Right lobe of liver (tissue), 6 donors: Measurements from ENCODE around the gene C13orf46. TPM values are rescaled to one million over a fixed set of nuclear protein-coding genes. Genes with fewer than 3 reads are reported as not detected.

ENCODE experiments used
- ATAC-seq, 4 donors: fragments of 200-7000 bp; cut with Tn5 transposase; one replicate each; pipeline ENCODE4 v1.9.1; 2020; ENCODE audit warnings: mild to moderate bottlenecking in 4 of 4, moderate library complexity in 4 of 4
- DNase-seq, 3 donors: peaks; one replicate each; pipeline ENCODE4 v3.0.0-alpha.2; 2020
- H3K27ac ChIP-seq, 3 donors: fragments of 200-600 bp; one replicate each; pipeline ENCODE4 v1.8.0; 2022
- H3K27me3 ChIP-seq, 2 donors: fragments of 200-600 bp; one replicate each; pipeline ENCODE4 v1.8.0; 2022
- H3K36me3 ChIP-seq, 4 donors: fragments of 200-600 bp; sonication (generic) in 1 of 4; one replicate each; pipeline versions ENCODE4 v1.5.1 to v1.8.0; 2017 to 2022; ENCODE audit warnings: control low read depth in 1 of 4
- H3K4me1 ChIP-seq, 4 donors: fragments of 200-600 bp; sonication (generic) in 1 of 4; one replicate each; pipeline versions ENCODE4 v1.5.1 to v1.8.0; 2017 to 2022; ENCODE audit warnings: control low read depth in 1 of 4
- H3K4me3 ChIP-seq, 3 donors: fragments of 200-600 bp; one replicate each; pipeline ENCODE4 v1.8.0; 2022
- H3K9me3 ChIP-seq, 4 donors: fragments of 200-600 bp; sonication (generic) in 1 of 4; one replicate each; pipeline versions ENCODE4 v1.5.1 to v1.8.0; 2017 to 2022; ENCODE audit warnings: control low read depth in 1 of 4
- POLR2A ChIP-seq: fragments of 450-650 bp; IDR thresholded peaks from one replicate; pipeline ENCODE4 v1.6.1; 2017; ENCODE audit warnings: antibody characterized with exemption, mild to moderate bottlenecking
- WGBS: methylation state at CpG from one replicate; pipeline ENCODE4 v1.1.6; 2018; ENCODE audit warnings: low coverage, low lambda C conversion rate; ENCODE audit not compliant: insufficient coverage; ENCODE audit errors: missing lambda C conversion rate; 5-methylcytosine and 5-hydroxymethylcytosine counted together
- intact Hi-C, 2 donors: fragments of 100-400 bp; cut with DNase I; formaldehyde crosslinking; loops; one replicate each; pipeline versions ENCODE4 v1.11.2 to v1.14.1; 2022
- total RNA-seq, 6 experiments: library from RNA; depleted of rRNA in 2 of 6; stranded (reverse); fragments of >200 nt in 2 of 6; fragmentation: NEBNext Ultra II Directional in 3 of 6; extraction: Animal tissue kit (Norgen Biotek cat#: 25700) in 3 of 6; gene quantifications; one replicate each; pipeline versions ENCODE4 v1.1.0 to v1.2.4, GENCODE V29; 2016 to 2023
- TF ChIP-seq, protein P1 (sequence below), 4 donors: fragments of 200-600 bp in 3 of 4; fragments of 450-650 bp in 1 of 4; IDR thresholded peaks; one replicate each; pipeline versions ENCODE4 v1.5.1 to v1.8.0; 2016 to 2022; ENCODE audit warnings: antibody characterized with exemption in 4 of 4, mild to moderate bottlenecking in 2 of 4
- donor health status: DM: no; HTN: yes; CAD: no.
- donor health status: DM: no; HTN: no; CAD: no.
- donor health status: DM: no; HTN: no; CAD: no.
- donor health status: DM: no; HTN: yes; CAD: no.
- donor health status: DM: no; HTN: yes; CAD: no.

Gene C13orf46
- total RNA-seq, 6 experiments from 2014 or later, result 0.04 to 1.1 (median 0.60) TPM

DNA sequence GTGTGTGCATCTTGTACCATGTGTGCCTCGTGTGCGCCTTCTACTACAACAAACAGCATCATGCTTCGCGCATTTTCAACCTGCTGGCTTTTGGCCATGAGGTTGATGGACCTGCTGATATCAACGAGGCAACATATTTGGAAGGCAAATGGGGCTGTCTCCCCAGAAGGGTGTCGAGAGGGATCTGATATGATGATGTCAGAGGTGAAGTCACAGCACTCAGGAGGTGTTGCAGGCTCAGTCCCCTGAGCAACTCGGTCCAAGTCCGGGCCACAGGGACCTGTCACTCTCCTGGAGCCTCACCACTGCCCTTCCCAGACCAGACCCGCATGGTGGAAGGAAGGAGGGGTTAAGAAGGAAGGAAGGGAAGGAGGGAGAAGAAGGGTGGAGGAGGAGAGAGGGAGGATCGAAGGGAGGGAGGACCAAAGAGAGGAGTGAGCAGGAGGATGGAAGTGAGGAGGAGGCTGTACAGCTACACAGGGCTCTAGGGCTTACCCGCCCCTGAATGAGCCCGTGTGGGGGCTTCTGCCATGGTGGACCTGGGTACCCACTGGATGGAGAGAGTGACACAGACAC is 6.7 kb upstream of the C13orf46 start:
- WGBS, result 90% methylated on average over 10 of the region's 12 CpGs
- no peak overlapping the region for H3K27ac ChIP-seq

DNA sequence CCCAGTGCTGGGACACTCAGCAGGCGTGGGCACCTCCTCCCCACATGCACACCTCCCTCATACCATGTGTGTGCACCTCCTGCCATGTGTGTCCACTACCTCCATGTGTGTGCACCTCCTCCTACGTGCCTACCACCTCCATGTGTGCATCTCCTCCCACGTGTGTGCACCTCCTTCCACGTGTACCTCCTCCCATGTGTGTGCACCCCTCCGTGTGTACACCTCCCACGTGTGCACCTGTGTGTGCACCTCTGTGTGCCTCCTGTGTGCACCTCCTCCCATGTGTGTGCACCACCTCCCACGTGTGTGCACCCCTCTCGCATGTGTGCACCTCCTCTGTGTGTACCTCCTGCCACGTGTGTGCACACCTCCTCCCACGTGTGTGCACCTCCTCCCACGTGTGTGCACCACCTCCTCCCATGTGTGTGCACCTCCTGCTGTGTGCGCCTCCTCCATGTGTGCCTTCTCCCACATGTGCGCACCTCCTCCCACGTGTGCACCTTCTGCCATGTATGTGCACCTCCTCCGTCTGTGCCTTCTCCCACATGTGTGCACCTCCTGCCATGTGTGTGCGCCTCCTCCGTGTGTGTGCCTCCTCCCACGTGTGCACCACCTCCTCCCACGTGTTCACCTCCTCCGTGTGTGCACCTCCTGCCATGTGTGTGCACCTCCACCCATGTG is 6.1 kb upstream of the C13orf46 start:
- Histone ChIP-seq H3K27ac (no peak overlapping the region), H3K9me3 (no peaks in the 10 kb centered on the region), H3K27me3 (no peaks in the 10 kb centered on the region), H3K4me3 (no peak overlapping the region), H3K4me1 (no peaks in the 10 kb centered on the region), H3K36me3 (no peaks in the 10 kb centered on the region)
- peak in 2 of 3 donors; percentile 32 to 33 for DNase-seq
- intact Hi-C loops, result no loop called here
- ATAC-seq, result no peak
- TF ChIP-seq, protein P1, sequence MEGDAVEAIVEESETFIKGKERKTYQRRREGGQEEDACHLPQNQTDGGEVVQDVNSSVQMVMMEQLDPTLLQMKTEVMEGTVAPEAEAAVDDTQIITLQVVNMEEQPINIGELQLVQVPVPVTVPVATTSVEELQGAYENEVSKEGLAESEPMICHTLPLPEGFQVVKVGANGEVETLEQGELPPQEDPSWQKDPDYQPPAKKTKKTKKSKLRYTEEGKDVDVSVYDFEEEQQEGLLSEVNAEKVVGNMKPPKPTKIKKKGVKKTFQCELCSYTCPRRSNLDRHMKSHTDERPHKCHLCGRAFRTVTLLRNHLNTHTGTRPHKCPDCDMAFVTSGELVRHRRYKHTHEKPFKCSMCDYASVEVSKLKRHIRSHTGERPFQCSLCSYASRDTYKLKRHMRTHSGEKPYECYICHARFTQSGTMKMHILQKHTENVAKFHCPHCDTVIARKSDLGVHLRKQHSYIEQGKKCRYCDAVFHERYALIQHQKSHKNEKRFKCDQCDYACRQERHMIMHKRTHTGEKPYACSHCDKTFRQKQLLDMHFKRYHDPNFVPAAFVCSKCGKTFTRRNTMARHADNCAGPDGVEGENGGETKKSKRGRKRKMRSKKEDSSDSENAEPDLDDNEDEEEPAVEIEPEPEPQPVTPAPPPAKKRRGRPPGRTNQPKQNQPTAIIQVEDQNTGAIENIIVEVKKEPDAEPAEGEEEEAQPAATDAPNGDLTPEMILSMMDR (IDR thresholded peaks at IDR 0.05), result no peak
- no peak for TF ChIP-seq POLR2A
- WGBS, result 76% methylated on average over 17 of the region's 20 CpGs

More for the DNA sequence above, 6.7 kb upstream of the C13orf46 start:
- ATAC-seq (no peak), DNase-seq (peak in 2 of 3 donors; percentile 34 to 35)
- no peaks in the 10 kb centered on the region for H3K4me1 ChIP-seq
- H3K27me3 ChIP-seq, result no peaks in the 10 kb centered on the region
- H3K36me3 ChIP-seq, result no peaks in the 10 kb centered on the region
- intact Hi-C loops, result no loop called here
- no peak overlapping the region for H3K4me3 ChIP-seq
- no peaks in the 10 kb centered on the region for H3K9me3 ChIP-seq
- TF ChIP-seq POLR2A, result no peak
- TF ChIP-seq, protein P1 (IDR thresholded peaks at IDR 0.05), result no peak

DNA sequence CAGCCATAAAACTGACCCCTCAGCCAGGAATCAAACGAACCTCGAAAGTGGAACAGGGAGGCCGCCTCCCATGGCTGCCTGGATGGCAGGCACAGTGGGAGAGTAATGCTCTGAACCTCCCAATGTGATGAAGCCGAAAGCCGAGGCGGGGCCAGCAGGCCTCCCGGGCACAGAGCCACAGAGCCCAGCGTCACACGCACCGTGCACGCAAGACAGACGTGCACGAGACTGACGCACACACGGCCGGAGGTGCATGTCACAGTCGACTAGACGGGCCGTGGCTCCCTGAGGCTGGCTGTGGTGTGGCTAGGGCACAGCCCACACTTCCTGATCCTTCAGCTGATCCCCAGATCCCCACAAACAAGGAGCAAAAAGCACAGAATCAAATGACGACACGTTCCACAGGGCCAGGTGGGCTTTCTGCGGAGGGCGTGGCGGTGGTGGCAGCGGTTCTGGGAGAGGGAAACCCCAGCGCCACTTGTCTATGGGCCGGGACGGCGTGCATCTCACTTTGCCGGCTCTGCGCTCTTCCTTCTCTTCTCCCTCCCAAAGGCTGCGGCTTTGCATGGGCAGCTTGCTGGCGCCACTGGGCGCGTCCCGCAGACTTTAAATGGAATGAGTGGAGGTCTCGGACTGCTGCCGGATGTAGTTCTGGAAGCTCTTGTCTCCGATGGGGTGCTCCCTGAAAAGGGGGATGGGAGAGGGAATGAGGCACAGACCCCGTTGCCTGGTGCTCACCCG is 5.0 kb upstream of the C13orf46 start:
- intact Hi-C loops, result no loop called here
- WGBS, result no CpG with 5 or more reads among the region's 41 CpGs
- DNase-seq (peak; percentile 15 to 42 (median 40)), ATAC-seq (no peak)
- no peaks in the 10 kb centered on the region for H3K9me3 ChIP-seq
- H3K4me3 ChIP-seq, result no peak overlapping the region
- TF ChIP-seq, protein P1 (IDR thresholded peaks at IDR 0.05), result no peak
- TF ChIP-seq POLR2A, result no peak
- H3K4me1 ChIP-seq, result no peaks in the 10 kb centered on the region
- H3K27ac ChIP-seq, result no peak overlapping the region
- no peaks in the 10 kb centered on the region for H3K36me3 ChIP-seq
- H3K27me3 ChIP-seq, result no peaks in the 10 kb centered on the region

DNA sequence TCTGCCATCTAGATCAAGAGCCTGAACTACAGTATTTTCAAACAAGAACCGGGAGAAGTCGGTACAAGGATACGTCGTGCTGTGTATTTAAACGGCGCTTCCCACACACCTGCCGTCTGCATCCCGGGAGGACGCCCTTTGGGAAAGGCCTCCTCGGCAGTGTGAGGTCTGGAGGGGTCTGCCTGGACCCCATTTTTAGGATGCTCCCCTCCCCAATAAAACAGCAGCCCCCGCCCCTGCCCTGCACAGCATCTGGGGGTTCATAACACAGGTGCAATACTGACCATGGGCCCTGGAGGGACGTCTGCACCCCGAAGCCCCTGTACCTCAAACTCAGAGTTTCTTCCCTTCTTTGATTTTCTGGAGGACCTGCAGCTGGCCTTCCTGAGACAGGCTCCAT is 4.1 kb upstream of the C13orf46 start:
- H3K36me3 ChIP-seq, result no peaks in the 10 kb centered on the region
- no peaks in the 10 kb centered on the region for H3K9me3 ChIP-seq
- 86% methylated on average over 9 of the region's 13 CpGs for WGBS
- no peak for ATAC-seq
- TF ChIP-seq POLR2A, result no peak
- TF ChIP-seq, protein P1 (IDR thresholded peaks at IDR 0.05), result no peak
- H3K4me1 ChIP-seq, result peaks cover 0 to 2% (median 0%) of the 10 kb centered on the region in 4 donors
- intact Hi-C loops, result no loop called here
- H3K27ac ChIP-seq, result no peak overlapping the region
- no peaks in the 10 kb centered on the region for H3K27me3 ChIP-seq
- H3K4me3 ChIP-seq, result no peak overlapping the region
- DNase-seq, result peak; percentile 9 to 35 (median 22)
